ENCODE results near the gene RAP1A.
"Not testable (repeated sequence)": the region's sequence is repeated elsewhere in the genome, so short reads cannot be mapped to it uniquely, and the experiment has no call there.

The RAP1A gene

GRCh38 chr1:111672331-111672730 is 52.7 kb downstream of the RAP1A start:
- TF ChIP-seq, protein P1, sequence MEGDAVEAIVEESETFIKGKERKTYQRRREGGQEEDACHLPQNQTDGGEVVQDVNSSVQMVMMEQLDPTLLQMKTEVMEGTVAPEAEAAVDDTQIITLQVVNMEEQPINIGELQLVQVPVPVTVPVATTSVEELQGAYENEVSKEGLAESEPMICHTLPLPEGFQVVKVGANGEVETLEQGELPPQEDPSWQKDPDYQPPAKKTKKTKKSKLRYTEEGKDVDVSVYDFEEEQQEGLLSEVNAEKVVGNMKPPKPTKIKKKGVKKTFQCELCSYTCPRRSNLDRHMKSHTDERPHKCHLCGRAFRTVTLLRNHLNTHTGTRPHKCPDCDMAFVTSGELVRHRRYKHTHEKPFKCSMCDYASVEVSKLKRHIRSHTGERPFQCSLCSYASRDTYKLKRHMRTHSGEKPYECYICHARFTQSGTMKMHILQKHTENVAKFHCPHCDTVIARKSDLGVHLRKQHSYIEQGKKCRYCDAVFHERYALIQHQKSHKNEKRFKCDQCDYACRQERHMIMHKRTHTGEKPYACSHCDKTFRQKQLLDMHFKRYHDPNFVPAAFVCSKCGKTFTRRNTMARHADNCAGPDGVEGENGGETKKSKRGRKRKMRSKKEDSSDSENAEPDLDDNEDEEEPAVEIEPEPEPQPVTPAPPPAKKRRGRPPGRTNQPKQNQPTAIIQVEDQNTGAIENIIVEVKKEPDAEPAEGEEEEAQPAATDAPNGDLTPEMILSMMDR (IDR thresholded peaks at IDR 0.05; ENCODE audit: insufficient read depth, low read depth, low read length, missing control alignments), result no peak
- H3K4me3 ChIP-seq (ENCODE audit: low read depth, low read length), result no peak overlapping the region
- DNase-seq (ENCODE audit: low read depth), result no peak

- H3K4me3 ChIP-seq (ENCODE audit: low read depth, low read length), result no peak overlapping the region
- TF ChIP-seq, protein P1 (IDR thresholded peaks at IDR 0.05; ENCODE audit: insufficient read depth, low read depth, low read length, missing control alignments), result no peak
- DNase-seq (ENCODE audit: low read depth), result no peak
These were observed 58.0 kb downstream of the RAP1A start for GRCh38 chr1:111677604-111678003.

DNA sequence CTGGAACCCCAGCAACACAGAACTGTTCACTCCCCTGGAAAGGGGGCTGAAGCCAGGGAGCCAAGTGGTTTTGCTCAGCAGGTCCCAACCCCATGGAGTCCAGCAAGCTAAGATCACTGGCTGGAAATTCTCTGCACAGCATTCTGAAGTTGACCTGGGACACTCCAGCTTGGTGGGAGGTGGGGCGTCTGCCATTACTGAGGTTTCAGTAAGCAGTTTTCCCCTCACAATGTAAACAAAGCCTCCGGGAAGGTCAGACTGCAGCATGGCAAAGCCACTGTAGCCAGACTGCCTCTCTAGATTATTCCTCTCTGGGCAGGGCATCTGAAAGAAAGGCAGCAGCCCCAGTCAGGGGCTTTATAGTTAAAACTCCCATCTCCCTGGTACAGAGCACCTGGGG is 60.0 kb downstream of the RAP1A start:
- H3K4me3 ChIP-seq (ENCODE audit: low read depth, low read length), result no peak overlapping the region
- TF ChIP-seq, protein P1 (IDR thresholded peaks at IDR 0.05; ENCODE audit: insufficient read depth, low read depth, low read length, missing control alignments), result no peak
- DNase-seq (ENCODE audit: low read depth), result no peak

GRCh38 chr1:111680212-111680800 is 60.7 kb downstream of the RAP1A start:
- not testable (repeated sequence) for H3K4me3 ChIP-seq (ENCODE audit: low read depth, low read length); DNase-seq (ENCODE audit: low read depth)

DNA sequence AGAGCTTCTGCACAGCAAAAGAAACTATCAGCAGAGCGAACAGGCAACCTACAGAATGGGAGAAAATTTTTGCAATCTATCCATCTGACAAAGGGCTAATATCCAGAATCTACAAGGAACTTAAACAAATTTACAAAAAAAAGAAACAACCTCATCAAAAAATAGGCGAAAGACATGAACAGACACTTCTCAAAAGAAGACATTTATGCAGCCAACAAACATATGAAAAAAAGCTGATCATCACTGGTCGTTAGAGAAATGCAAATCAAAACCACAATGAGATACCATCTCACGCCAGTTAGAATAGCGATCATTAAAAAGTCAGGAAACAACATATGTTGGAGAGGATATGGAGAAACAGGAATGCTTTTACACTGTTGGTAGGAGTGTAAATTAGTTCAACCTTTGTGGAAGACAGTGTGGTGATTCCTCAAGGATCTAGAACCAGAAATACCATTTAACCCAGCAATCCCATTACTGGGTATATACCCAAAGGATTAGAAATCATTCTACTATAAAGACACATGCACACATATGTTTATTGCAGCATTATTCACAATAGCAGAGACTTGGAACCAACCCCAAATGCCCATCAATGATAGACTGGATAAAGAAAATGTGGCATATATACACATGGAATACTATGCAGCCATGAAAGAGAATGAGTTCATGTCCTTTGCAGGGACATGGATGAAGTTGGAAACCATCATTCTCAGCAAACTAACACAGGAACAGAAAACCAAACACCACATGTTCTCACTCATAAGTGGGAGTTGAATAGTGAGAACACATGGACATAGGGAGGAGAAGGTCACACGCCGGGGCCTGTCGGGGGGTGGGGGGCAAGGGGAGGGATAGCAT is 65.9 kb downstream of the RAP1A start:
- DNase-seq (ENCODE audit: low read depth), result not testable (repeated sequence)

GRCh38 chr1:111690306-111690617 is 70.7 kb downstream of the RAP1A start:
- no peak for DNase-seq (ENCODE audit: low read depth)
- no peak overlapping the region for H3K4me3 ChIP-seq (ENCODE audit: low read depth, low read length)
- TF ChIP-seq, protein P1 (IDR thresholded peaks at IDR 0.05; ENCODE audit: insufficient read depth, low read depth, low read length, missing control alignments), result no peak

More for the DNA sequence above, 65.9 kb downstream of the RAP1A start:
- H3K4me3 ChIP-seq (ENCODE audit: low read depth, low read length), result not testable (repeated sequence)

- DNase-seq (ENCODE audit: low read depth), result no peak
- TF ChIP-seq, protein P1 (IDR thresholded peaks at IDR 0.05; ENCODE audit: insufficient read depth, low read depth, low read length, missing control alignments), result no peak
- H3K4me3 ChIP-seq (ENCODE audit: low read depth, low read length), result no peak overlapping the region
These were observed 72.3 kb downstream of the RAP1A start for GRCh38 chr1:111691886-111692285.

DNA sequence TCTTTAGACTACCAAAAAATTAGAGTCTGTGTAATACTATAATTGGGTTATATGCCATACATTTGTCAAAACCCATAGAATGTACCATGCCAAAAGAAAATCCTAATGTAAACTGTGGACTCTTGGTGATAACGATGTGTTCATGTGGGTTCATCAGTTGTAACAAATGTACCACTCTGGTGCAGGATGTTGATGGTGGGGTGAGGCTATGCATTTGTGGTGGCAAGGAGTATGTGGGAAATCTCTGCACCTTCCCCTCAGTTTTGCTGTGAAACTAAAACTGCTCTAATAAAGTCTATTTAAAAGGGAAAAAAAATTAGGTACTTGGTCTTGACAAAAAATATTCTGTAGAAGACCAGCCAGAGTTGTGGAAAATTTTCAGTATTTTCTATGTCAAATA is 76.2 kb downstream of the RAP1A start:
- TF ChIP-seq, protein P1 (IDR thresholded peaks at IDR 0.05; ENCODE audit: insufficient read depth, low read depth, low read length, missing control alignments), result no peak

More for the DNA sequence above, 76.2 kb downstream of the RAP1A start:
- H3K4me3 ChIP-seq (ENCODE audit: low read depth, low read length), result no peak overlapping the region
- no peak for DNase-seq (ENCODE audit: low read depth)
